OCI-LY1 (cell line): ENCODE measurements around the gene POU4F2.

Experiments
- H2AFZ ChIP-seq: fragments of 200-600 bp; sonication (generic), shearing (Covaris generic); 2 replicates; pipeline ENCODE4 v1.6.0; 2014; ENCODE audit warnings: antibody characterized with exemption, mild to moderate bottlenecking, low read length
- H3F3A ChIP-seq: fragments of 200-600 bp; sonication (generic), shearing (Covaris generic); 2 replicates; pipeline ENCODE4 v1.6.0; 2014; ENCODE audit warnings: mild to moderate bottlenecking, antibody characterized with exemption, low read length, moderate library complexity; ENCODE audit not compliant: insufficient read depth
- H3K27ac ChIP-seq: fragments of 200-600 bp; sonication (generic); 2 replicates; pipeline ENCODE4 v1.5.1; 2014; ENCODE audit warnings: low read length, mixed run types, mild to moderate bottlenecking, low read depth; ENCODE audit not compliant: poor library complexity, severe bottlenecking
- H3K27me3 ChIP-seq: fragments of 200-600 bp; sonication (generic); 2 replicates; pipeline ENCODE4 v1.6.0; 2014; ENCODE audit warnings: antibody characterized with exemption, mild to moderate bottlenecking, low read length, moderate library complexity; ENCODE audit not compliant: insufficient read depth
- H3K36me3 ChIP-seq: fragments of 200-600 bp; sonication (generic); 2 replicates; pipeline ENCODE4 v1.6.1; 2014; ENCODE audit warnings: mild to moderate bottlenecking, antibody characterized with exemption, low read length, moderate library complexity, mixed read lengths; ENCODE audit not compliant: insufficient read depth
- H3K4me1 ChIP-seq: fragments of 200-600 bp; sonication (generic); 2 replicates; pipeline ENCODE4 v1.5.1; 2014; ENCODE audit warnings: mild to moderate bottlenecking, low read length, moderate library complexity; ENCODE audit not compliant: insufficient read depth, severe bottlenecking
- H3K4me2 ChIP-seq: fragments of 200-600 bp; sonication (generic), shearing (Covaris generic); 2 replicates; pipeline ENCODE4 v1.6.1; 2014; ENCODE audit warnings: low read length
- H3K4me3 ChIP-seq: fragments of 200-600 bp; sonication (generic); 2 replicates; pipeline ENCODE4 v1.5.1; 2014; ENCODE audit warnings: low read length, low read depth, mild to moderate bottlenecking, mixed read lengths; ENCODE audit not compliant: poor library complexity, severe bottlenecking
- H3K79me2 ChIP-seq: fragments of 200-600 bp; shearing (Covaris generic); 2 replicates; pipeline ENCODE4 v1.6.1; 2016; ENCODE audit warnings: mixed run types, low read length, mixed read lengths; ENCODE audit not compliant: insufficient read depth
- H3K9ac ChIP-seq: fragments of 200-600 bp; sonication (generic), shearing (Covaris generic); 2 replicates; pipeline ENCODE4 v1.6.1; 2014; ENCODE audit warnings: mild to moderate bottlenecking, low read length, mixed read lengths
- H3K9me2 ChIP-seq: fragments of 200-600 bp; sonication (generic), shearing (Covaris generic); 2 replicates; pipeline ENCODE4 v1.6.1; 2014; ENCODE audit warnings: low read depth, mild to moderate bottlenecking, low read length, mixed read lengths
- H3K9me3 ChIP-seq: fragments of 200-600 bp; shearing (Covaris generic); 2 replicates; pipeline ENCODE4 v1.6.1; 2014; ENCODE audit warnings: low read length, mixed read lengths
- H4K20me1 ChIP-seq: fragments of 200-600 bp; sonication (generic), shearing (Covaris generic); 2 replicates; pipeline ENCODE4 v1.6.0; 2016; ENCODE audit warnings: mild to moderate bottlenecking, low read length; ENCODE audit not compliant: insufficient read depth
- CTCF ChIP-seq: fragments of 200-600 bp; sonication (generic), shearing (Covaris generic); IDR thresholded peaks from 2 replicates; pipeline ENCODE4 v1.5.1; 2017; ENCODE audit warnings: mild to moderate bottlenecking, antibody characterized with exemption, low read length, moderate library complexity, mixed read lengths
- EZH2 ChIP-seq: fragments of 200-600 bp; sonication (generic), shearing (Covaris generic); IDR thresholded peaks from 2 replicates; pipeline ENCODE4 v1.8.0; 2017; ENCODE audit warnings: borderline replicate concordance, mixed run types, mild to moderate bottlenecking, antibody characterized with exemption, low read length, moderate library complexity, mixed read lengths

The POU4F2 gene

GRCh38 chr4:146638786-146639505, at the start of gene POU4F2:
Gene POU4F2 (plus strand): TSS chr4:146638893. CDS start chr4:146639141, 248 bp downstream.
- Histone ChIP-seq H3K4me1 (no peaks in the 10 kb centered on the region), H3K27ac (no peak within 1 kb of the TSS), H3K4me2 (no peak within 1 kb of the TSS), H3K9me2 (no peaks in the 10 kb centered on the region), H3K9me3 (no peaks in the 10 kb centered on the region), H3F3A (no peaks in the 10 kb centered on the region), H3K36me3 (no peaks in the 10 kb centered on the region), H4K20me1 (no peaks in the 10 kb centered on the region), H3K4me3 (no peak within 1 kb of the TSS), H3K9ac (no peak within 1 kb of the TSS), H3K79me2 (no peaks in the 10 kb centered on the region), H2AFZ (no peak within 1 kb of the TSS), H3K27me3 (no peaks in the 10 kb centered on the region)
- no peak for TF ChIP-seq CTCF
- no peak for TF ChIP-seq EZH2

- Histone ChIP-seq H3K4me3 (no peak overlapping the region), H3K4me1 (no peaks in the 10 kb centered on the region), H4K20me1 (no peaks in the 10 kb centered on the region), H2AFZ (no peak overlapping the region), H3K9me3 (no peaks in the 10 kb centered on the region), H3K27ac (no peak overlapping the region), H3K9me2 (no peaks in the 10 kb centered on the region), H3K36me3 (no peaks in the 10 kb centered on the region), H3K4me2 (no peak overlapping the region), H3F3A (no peaks in the 10 kb centered on the region), H3K9ac (no peak overlapping the region), H3K27me3 (no peaks in the 10 kb centered on the region), H3K79me2 (no peaks in the 10 kb centered on the region)
- no peak for TF ChIP-seq CTCF
These were observed 47.9 kb upstream of the POU4F2 start for GRCh38 chr4:146590801-146591200.

- Histone ChIP-seq H2AFZ (no peak overlapping the region), H3K4me2 (no peak overlapping the region), H3F3A (no peaks in the 10 kb centered on the region), H3K9ac (no peak overlapping the region), H4K20me1 (no peaks in the 10 kb centered on the region), H3K9me3 (no peaks in the 10 kb centered on the region), H3K9me2 (no peaks in the 10 kb centered on the region), H3K36me3 (no peaks in the 10 kb centered on the region), H3K27ac (no peak overlapping the region), H3K4me1 (no peaks in the 10 kb centered on the region), H3K79me2 (no peaks in the 10 kb centered on the region), H3K27me3 (no peaks in the 10 kb centered on the region), H3K4me3 (no peak overlapping the region)
- TF ChIP-seq EZH2 (no peak), CTCF (no peak)
These were observed 46.7 kb upstream of the POU4F2 start for GRCh38 chr4:146592019-146592418.
